Heart left ventricle (tissue), 13 donors: ENCODE measurements around the gene UBE2F.

ENCODE experiments used
- CTCF ChIP-seq, 12 donors: fragments of 200-600 bp; sonication (generic) in 4 of 12; IDR thresholded peaks; one replicate each; pipeline versions ENCODE4 v1.5.0 to v1.8.0; 2018 to 2022; ENCODE audit warnings: antibody characterized with exemption in 12 of 12, mild to moderate bottlenecking in 5 of 12
- POLR2A ChIP-seq, 2 donors: fragments of 450-650 bp; IDR thresholded peaks; one replicate each; pipeline ENCODE4 v1.6.1; 2017; ENCODE audit warnings: antibody characterized with exemption in 2 of 2, mild to moderate bottlenecking in 2 of 2, moderate library complexity in 2 of 2
- donor health status: ischemic (EF 13 %, LVEDD 7.1; RV severe dilation, severe dysfunction).
- donor health status: DM: no; HTN: yes; CAD: no.
- donor health status: DM: no; HTN: no; CAD: no.
- donor health status: ischemic (EF 25% LVEDD 6.9; RV normal size, moderate dysfunction).
- donor health status: ischemic (EF 25% LVEDD 5.7; RV mildly dilated, moderate dysfunction).
- donor health status: ischemic (EF 35%, LVEDD 5.7; RV mildly dilated, moderate dysfunction).
- donor health status: nonischemic (EF 11% LVEDD 7.7; RV severe dilation, severe dysfunction).
- donor health status: DM: yes; HTN: yes; CAD: no.
- donor health status: PGD.
- donor health status: ischemic (EF 29% LVEDD 5.4; RV normal size, mild dysfunction).
- donor health status: nonischemic (EF 23%, LVEDD 6.1; RV moderate dilation, normal function).

- TF ChIP-seq POLR2A (IDR thresholded peaks at IDR 0.05): no peak
- no peak for TF ChIP-seq CTCF (IDR thresholded peaks at IDR 0.05)
Observed at GRCh38 chr2:237951878-237952277, 14.9 kb upstream of the UBE2F start.
